Kasumi-1 (cell line): Measurements from ENCODE around the gene PRKCH.

ENCODE experiments used
- DNase-seq, 2 experiments: peaks; one replicate each; lab custom pipeline; 2025; lab: John Stamatoyannopoulos, UW

The PRKCH gene

DNA sequence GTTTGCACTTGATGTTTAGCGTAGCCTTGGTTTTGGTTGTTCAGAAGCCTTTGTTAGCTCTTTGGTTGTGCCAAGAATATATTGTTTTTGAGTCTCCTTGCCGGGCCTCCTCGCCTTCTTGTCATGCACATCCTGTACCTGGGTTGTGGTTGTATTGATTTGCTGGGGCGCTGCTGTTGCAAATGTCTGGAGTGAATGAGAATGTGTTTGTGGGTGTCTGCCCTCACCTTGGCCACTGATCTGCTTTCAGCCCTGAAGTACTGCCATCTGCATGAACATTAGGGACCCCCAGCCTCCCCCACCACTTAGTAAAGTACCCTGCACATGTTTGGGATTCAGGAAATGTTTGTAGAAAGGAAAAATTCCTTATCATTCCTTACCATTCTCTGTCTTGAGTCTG is 16.5 kb downstream of the PRKCH start:
- no peak for DNase-seq

- DNase-seq = no peak
Measured at GRCh38 chr14:61338457-61338856, 17.1 kb downstream of the PRKCH start.

DNA sequence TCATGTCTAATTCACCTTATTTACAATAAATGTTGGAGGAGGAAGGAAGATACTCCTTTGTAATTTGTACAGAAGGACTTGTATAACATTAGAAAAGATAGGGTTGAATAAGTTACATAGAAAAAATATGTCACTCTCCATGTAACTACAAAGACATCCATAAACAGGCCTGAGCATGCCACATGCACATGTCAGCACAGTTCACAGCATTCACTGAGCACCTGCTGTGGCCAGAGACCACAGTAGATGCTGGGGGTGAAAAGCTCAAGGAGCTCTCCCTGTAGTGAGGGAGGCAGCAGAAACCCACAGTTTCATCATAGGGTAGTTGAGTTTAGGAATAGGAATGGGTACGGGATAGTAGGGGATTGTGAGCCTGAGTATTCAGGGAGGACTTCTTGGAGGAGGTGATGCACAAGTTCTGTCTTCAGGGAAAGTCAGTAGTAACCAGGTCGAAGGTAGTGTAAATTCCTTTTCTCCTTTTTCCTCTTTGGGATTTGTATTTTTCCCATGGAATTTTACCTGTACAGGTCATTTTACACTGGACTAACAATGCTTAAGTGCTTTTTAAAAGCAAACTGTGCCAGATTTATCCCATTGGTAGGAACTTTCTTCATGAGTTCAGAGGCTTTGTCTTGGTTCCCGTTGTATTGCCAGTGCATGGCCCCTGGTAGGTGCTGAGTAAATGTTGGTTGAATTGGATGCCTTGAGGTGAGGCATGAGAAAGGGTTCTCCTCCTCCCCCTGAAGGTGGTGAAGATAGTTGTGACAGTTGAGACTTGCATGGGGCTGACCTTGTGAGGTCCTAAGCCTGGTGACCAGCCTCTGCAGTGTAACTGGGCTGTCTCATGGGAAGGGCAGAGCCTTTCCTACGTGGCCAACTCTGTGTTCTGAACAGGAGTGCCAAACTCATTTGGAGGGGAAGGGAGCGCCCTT is 20.2 kb downstream of the PRKCH start:
- DNase-seq = no peak

DNA sequence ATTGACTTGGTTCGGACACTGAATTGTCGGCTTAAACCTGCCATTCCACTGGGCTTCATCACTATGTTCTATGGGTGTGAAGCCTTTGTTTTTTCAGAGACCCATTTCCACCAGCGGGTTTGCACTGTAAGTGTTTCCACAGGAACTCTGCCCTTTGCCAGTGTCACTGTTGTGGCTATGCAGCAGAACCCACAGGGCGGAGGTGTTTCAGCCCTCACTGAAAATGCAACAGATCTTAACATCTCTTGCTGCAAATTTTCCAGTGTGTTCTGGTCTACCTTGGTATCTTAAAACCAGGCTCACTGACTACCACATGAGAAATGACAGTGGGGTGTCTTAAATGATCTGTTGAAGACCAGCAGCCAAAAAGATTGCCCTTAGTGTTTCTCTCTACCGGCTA is 21.1 kb downstream of the PRKCH start:
- no peak for DNase-seq

DNA sequence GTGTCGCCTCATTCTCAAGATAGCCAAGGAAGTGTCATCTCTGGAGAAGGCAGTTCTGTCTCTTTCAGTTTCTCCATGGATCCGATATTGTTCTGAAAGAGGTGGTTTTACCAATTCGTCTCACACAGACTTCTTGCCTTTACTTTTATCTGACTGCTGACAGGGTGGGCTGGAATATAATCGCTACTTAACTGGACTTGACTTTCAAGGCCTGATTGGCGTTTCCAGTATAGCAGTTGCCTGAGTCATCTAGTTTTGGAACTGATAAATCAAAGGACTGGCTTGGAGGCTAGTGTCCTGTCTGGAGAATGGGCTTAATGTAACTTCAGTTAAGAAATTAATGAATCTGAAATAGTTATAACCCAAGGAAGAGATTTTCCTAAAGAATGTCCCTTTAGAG is 21.6 kb downstream of the PRKCH start:
- no peak for DNase-seq

DNA sequence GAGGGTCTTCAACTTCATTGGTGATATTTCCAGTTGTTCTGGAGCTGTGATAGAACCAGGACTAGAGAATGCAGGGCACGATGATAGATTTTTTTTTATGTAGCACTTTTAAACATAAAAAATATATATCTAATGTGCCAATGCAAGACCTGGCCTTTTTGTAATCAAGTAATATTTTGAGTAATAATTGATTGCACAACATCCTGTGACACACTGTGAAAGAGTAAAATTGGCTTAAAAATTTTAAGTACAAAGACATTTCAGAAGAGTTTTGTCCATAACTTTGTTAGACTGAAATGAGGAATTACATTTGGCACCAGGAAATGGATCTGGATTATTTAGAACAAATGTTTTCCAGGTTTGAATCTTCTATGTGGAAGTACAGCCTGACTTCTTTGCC is 22.1 kb downstream of the PRKCH start:
- no peak for DNase-seq

- no peak for DNase-seq
Measured at GRCh38 chr14:61343991-61344405, 22.6 kb downstream of the PRKCH start.

GRCh38 chr14:61344437-61345150 is 23.2 kb downstream of the PRKCH start:
- peak; percentile 20 to 25 for DNase-seq

GRCh38 chr14:61345151-61345482 is 23.7 kb downstream of the PRKCH start:
- no peak for DNase-seq

GRCh38 chr14:61346221-61346620 is 24.8 kb downstream of the PRKCH start:
- no peak for DNase-seq

DNA sequence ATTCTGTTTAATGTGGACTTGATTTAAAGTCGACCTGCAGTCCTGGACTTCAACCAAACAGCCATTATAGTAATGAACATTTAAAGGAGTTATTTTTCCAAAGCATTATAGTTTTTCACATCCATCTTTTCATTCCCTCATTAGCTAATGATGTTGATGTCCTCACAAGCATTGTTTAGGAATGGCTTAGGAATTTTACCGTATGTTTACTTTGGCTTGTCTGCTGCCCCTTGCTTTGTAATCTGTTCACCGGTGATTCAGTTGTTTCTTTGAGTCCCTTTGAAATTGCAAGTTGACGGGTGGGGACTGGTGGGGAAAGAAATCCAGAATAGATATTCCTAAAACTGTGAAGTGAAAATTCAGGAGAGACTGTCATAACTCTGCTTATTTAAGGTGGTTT is 25.4 kb downstream of the PRKCH start:
- DNase-seq = no peak

DNA sequence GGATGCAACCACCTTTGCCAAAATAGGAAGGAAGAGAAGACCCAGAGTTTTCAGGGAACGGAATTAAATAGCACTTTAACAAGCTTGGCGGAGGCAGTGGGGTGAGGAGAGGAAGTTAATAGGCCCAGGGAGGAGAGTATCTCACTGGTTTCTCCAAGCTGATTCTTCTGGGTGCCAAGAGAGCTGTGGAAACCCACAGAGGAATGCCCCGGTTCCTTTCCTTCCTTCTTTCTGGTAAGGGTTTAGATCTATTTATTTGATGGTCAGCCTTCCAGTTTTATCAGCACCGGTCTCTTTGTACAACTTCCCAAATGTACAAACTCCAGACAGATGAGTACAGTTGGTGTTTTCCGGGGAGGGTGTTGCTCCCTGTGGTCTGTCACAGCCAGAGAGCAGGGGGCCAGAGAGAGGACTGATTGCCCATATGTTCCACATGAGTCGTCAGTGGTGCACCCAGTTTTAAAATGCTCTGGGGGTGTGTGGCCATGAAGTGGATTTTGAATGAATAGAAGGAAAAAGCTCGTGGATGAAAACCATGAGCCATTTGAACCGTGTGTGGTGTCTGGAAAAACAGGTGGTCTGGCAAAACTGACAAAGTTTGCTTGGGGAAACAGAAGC is 26.6 kb downstream of the PRKCH start:
- DNase-seq = peak; percentile 90 to 93

GRCh38 chr14:61350427-61351270 is 29.3 kb downstream of the PRKCH start:
- DNase-seq = peak in 1 of 2 experiments; percentile 30

DNA sequence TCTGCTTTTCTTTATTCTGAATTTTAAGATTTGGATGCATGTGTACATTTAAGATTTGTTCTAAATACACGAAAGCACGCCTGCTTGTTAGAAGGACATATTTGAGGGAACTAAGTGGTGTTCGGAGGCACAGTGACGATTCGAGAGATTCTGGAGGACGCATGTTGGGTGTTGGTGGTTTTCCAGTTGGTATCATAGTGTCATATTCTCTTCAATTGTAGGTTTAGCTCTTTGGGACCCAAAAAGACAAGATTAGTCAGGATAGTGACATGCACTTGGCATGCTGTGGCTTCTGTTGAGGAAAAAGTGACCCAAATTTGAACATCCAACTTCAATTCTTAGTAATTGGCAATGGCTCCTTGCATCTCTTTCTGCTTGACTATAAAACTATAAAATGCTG is 30.1 kb downstream of the PRKCH start:
- DNase-seq = no peak

DNA sequence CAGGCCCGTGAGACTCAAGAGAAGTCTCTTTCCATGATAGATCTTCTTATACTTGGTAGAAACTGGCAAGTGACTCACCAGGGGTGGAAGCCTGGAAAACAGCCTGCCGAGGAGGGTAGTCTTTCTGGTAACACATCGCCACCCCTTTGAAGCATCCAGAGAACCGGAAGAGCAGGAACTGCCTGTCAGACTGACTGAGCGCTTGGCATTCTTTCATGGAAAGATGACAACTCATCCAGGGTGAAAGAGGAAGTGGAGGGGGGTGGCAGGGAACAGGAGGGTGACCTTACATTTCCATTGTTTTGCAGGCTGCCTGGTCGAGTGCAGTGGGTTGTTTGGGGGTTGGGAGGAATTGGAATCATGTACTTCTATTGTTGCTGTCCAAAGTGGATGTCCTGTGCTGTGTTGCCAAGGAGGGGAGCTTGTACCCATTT is 34.5 kb downstream of the PRKCH start:
- peak; percentile 47 to 65 for DNase-seq

- DNase-seq = no peak
Measured at GRCh38 chr14:61357123-61357522, 35.7 kb downstream of the PRKCH start.

DNA sequence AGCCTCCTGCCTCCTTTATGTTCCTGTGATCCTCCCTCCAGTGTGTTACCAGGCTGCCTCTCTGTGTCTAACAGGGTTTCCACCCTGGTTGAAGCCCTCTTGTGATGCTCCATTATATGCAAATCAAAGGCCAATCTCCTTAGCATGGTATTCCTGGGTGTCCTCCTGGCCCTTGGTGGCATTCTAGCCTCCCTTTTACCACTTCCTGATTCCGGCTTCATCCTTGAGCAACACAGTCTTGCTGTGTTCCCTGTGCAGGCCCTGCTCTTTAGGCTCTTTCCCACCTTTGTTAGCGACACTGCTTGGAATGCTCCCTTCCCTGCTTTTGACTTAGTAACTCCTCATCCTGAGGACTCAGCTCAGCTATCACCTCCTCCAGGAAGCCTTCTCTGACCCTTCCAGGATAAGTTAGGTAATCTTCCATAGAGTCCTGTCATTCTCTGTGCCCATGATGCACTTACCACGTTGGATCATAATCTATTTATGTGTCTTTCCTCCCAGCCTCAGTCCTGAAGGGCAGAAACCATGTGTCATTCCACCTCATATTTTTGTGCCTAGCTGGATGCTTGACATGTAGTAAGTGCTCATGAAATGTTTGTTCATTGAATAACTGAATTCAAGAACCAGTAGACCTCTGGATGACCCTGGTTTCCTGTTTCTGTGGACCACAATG is 37.3 kb downstream of the PRKCH start:
- DNase-seq = no peak

DNA sequence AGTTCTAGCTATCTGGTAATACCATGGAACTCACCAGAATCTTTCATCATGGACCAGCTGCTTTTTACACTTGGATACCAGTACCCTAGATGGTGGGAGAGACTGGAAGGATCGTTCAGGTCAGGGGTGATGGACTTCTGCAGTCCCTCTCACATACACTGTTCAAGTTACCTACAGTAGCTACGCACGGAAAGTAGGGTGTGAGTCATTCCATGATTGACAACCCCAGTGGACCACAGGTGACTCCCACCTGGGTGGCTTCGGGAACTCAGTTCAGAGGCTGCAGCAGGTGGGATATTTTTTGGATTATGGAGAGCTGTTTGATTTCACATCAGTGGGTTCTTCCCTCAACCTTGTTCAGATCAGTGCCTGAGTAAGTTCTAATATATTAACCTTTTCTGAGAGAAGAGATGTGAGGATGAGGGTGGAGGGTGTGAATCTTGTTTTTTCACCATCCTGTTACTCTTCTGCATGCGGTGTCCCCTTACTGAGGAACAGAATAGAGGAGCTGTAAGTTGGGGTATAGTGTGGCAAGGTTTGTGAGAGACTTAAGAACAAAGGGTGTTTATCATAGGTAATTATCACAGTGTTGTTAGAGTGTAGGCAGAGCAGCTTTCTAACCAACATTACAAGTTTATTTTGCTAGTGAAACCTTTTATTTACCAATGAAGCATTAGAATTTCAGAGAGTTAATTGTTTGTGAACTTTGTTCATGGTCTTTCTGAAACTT is 39.6 kb downstream of the PRKCH start:
- DNase-seq = no peak

DNA sequence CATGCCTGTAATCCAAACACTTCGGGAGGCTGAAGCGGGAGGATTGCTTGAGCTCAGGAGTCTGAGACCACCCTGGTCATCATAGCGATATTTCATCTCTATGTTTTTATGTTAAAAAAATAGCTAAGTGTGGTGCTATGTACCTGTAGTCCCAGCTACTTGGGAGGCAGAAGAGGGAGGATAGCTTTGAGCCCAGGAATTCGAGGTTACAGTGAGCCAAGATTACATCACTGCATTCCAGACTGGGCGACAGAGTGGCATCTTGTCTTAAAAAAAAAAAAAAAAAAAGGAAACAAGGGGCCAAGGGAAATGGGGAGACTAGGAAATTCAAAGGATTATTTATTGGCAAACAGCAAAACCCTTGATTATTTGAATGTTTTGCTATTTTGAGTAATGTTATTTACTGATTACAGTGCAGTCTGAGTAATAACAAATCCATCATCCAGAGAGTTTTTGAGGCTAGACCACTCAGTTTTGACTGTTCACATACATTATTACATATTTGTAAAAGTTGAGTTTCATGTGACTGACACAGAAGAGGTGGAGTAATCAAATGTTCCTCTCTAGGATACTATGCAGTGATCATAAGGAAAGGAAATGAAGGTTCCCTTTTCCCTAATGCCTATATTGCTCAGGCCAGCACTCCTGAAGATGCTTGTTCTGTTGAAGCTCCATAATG is 40.8 kb downstream of the PRKCH start:
- DNase-seq = no peak

- DNase-seq = no peak
Measured at GRCh38 chr14:61364243-61364642, 42.9 kb downstream of the PRKCH start.
